Suppressor macrophage treated with lipopolysaccharide for 1 hour (primary cell): Measurements from ENCODE around the gene C6.
"Not testable (repeated sequence)": the region's sequence is repeated elsewhere in the genome, so short reads cannot be mapped to it uniquely, and the experiment has no call there.

Experiments
- DNase-seq, 3 donors: peaks; one replicate each; pipeline ENCODE4 v3.0.0-alpha.2; 2020 to 2022

Gene C6

DNA sequence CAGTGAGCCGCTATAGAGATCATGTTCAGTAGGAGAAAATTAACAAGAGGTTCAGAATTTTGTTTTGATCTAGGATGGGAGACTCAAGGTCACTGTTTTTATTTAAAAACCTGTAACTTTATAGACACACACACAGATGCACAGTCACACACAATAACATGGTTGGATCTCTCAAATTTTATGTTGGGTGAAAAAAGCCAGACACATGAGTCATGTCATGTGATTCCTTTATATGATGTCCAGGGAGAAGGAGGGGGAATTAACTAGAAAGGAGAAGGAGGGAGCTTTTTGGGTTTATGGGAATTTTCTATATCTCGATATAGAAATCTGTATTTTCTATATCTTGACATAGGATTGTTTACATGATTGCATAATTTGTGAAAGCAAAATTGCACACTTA, 17.1 kb downstream of the C6 start:
- no peak for DNase-seq

DNA sequence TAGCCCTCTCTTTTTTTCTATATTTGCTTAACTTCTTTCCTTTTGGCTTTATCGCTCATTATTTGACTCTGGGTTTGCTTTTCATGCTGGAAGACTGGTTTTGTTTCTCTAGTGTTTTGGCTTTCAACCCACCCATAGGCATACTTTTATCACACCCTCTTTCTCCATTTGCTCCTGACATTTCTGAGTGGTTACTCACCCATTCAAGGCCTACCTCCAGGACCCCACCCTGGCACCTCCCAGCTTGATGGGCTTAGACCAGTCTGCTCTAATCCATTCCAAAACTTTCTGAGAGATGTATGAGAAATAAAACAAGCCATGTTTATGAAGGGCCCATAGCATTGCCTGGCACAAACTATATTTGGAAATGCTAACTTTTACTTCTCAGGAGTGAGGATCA, 18.1 kb downstream of the C6 start:
- no peak for DNase-seq

DNA sequence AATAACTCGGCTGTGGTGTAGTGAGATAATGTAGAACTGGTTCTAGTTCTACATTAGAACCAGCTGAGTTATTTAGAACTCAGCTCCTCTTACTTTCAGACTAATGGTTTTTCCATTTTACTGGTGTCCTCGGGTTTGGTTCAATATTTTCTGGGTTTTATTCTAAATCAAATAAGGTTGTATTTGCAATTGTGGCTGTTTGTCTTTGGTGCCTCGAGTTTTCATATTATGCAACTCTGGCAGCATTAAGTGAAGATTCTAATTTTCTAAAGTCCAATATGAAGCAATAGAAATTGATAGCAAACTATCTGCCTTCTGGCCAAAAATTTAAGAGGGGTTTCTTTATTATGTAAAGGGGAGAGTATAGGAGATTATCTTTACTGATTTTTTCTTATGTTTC, 19.0 kb downstream of the C6 start:
- DNase-seq = no peak

DNA sequence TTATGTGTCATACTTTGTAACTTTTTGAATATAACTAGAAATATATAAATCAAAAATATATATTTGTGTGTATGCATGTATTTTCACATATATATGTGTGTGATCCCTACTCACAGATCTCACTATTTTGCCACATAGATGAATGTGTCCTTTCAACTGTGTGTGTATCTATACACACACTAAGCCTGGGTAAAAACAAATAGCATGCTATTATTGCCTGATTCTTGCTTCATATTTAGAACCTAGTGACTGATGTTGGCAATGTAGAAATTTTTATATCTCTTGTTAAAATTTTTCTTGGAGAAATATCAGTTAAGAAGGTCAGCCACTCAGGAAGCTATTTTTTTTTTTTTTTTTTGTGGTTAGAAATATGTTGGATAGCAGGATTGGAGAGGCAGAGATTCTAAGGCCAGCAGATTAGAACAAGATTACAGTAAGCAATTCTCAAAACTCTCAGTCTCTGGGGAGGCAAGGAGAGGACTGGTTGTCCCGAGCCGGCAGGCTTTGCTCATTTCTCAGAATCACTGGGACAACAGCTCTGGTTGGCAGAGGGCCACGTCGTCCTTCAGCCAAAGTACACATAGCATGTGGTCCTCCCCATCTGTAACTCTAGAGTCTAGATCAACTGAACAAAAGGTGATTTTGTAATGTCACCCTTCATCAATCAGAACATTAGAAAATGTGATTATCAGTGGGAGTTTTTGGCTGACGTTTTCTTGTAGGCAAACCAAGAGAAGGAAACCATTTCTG, 19.7 kb downstream of the C6 start:
- no peak for DNase-seq

DNA sequence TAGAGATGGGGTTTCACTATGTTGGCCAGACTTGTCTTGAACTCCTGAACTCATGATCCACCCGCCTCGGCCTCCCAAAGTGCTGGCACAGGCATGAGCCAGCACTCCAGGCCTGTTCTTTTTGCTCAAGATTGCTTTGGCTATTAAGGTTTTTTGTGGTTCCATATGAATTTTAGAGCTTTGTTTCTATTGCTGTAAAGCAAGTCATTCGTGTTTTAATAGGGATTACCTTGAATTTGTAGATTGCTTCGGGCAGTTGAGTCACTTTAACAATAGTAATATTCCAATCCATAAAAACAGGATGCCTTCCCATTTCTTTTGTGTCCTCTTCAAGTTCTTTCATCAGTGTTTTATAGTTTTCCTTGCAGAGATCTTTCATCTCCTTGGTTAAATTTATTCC, 22.1 kb downstream of the C6 start:
- DNase-seq = no peak

DNA sequence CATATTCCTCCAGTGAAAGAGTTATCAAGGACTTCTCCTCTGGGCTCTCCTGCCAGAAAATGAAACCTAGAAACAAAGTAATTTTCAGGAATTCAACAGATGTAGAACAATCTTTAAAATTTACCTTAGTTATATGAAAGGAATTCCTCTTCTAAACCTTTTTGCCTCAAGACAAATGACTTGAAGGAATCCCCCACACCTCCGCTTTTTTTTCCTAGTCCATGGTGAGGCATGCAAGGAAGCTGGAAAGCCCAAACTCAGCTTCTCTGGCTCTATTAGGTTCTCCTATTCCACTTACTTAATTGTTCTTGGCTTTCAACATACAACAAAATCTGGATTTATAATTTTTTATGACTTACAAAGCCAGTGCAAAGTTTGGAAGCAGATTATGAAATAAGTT, 27.2 kb downstream of the C6 start:
- no peak for DNase-seq

DNA sequence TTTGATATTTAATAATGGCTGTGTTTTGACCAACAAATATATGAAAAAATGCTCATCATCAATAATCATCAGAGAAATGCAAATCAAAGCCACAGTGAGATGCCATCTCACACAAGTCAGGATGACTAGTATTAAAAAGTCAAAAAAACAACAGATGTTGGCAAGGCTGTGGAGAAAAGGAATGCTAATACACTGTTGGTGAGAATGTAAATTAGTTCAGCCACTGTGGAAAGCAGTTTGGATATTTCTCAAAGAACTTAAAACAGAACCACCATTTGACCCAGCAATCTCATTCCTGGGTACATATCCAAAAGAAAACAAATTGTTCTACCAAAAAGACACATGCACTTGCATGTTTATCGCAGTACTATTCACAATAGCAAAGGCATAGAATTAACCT, 30.0 kb downstream of the C6 start:
- DNase-seq = not testable (repeated sequence)

DNA sequence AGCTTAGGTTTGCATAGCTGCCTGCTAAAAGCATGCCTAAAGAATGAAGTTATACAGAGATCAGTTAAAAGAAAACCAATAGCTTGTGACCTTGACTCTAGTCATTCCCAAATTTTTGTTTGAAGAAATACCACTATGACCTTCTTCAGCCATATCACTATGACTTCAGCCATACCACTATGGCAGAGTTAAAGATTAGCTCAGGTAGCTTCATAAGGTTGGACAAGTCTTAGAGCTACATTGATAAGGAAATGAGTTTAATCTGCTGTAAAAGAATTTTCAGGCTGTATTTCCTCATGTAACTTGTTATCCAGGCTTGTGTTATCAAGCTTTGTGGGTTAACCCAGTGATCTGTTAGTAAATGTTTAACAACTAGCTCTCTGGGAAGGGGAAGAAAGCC, 30.7 kb downstream of the C6 start:
- no peak for DNase-seq

DNA sequence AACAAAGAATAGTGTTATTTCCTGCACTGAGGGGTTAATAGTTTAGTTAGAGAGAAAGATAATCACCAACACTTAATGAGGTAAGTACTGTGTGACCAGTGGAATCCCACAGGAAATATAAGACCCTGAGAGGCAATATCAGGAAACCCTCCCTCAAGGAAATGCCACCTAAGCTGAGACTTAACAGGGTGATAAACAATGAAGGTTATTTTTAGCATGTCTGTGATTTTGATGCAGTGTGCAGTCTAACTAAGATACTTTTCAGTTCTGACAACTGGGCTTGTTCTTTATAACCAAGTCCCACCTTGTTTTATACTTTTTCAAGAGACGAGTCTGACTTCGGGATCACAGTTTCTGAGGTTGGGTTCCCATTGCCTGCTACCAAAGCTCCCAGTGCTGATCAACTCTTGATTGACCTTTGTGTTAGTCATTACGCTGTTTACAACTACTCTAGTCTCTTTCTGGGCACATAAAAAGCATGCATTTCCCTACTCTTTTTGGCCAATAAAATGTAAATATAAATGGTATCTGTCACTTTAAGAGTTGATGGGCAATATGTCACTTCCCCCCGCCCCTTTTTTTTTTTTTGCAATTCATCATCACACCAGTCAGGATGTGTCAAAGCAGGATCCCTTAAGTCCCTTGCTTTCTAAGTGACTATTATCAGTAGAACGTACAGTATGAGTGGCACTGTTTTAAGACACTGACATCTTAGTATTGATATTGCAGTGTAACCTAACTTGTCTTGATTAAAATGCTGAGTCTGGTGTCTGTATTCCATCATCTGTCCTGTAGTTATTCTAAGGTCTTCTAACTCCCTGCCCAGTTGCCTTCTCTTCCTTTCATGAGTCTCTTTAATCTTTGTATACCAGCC, 31.4 kb downstream of the C6 start:
- DNase-seq = no peak

DNA sequence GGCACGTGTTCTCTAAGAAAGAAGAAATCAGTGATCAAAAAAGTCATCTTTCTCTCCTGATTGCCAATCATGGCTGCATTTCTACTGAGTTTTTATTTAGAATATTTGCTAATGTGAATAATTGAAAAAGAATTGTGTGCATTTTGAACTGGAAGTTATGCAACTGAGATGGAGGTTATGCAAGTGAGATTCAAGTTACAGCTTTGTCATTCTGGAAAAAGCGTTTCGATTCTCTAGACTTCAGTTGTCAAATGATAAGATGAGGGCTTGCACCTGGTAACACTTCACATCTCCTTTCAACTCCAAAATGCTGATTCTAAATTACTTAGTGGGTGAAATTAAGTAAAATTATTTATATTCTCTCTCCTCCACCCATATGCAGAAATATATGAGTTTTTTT, 36.4 kb downstream of the C6 start:
- DNase-seq = no peak

DNA sequence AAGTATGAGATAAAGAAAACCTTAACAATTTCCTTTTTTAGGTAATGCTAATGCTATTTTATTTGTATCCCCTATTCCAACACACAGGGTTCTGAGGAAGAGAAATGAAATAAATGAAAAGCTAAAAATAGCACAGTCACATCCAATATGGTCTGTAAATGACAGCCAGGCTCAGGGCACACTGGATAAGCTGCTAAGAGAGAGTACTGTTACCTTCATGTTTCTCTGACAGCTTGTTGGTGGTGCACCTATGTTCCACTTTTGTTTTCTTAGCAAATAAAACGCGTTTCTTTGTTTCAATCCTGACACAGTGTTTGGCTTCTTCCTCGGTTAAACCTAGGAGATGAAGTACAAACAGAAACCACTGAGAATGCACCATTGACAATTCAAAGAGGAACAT, 41.3 kb downstream of the C6 start:
- DNase-seq = no peak

DNA sequence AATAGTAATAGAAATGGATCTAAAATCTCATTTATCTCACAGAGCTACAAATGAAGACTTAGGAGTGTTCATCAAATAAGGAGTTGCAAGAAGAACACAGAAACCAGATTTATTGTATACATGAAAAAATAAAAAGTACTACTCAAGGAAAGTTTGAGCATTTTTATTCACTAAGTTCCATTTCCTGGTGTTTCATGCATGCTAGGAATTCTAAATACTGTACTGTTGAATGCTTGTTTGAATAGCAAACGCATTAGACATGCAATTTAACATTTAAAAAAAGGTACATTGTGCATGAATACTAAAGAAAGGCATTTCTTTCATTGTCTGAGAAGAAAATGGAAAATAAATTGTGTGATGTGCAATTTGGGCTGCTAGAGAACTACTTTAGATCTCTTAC, 52.1 kb downstream of the C6 start:
- no peak for DNase-seq

DNA sequence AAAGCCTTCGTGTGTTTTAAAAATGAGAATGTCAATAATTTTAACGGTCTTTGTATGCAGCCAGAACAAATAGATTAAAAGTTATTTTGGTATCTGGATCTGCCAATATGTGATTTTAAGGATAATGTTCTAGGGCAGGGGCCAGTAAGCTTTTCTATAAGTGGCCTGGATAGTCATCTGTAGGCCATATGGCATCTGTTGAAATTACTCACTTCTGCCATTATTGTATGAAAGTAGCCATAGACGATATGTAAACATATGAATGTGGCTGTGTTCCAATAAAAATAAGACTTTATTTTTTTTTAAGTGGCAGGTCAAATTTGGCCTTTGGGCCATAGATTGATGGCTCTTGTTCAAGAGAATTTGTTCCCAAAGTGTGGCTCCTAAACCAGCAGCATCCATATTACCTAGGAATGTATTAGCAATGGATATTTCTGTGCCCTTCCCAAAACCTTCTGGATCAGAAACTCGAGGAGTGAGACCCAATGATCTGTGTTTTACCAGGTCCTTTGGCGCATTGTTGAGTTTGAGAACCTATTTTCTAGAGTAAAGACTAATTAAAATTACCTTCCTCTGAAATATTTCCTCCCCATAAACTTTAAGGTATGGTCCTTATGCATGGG, 55.9 kb downstream of the C6 start:
- no peak for DNase-seq

DNA sequence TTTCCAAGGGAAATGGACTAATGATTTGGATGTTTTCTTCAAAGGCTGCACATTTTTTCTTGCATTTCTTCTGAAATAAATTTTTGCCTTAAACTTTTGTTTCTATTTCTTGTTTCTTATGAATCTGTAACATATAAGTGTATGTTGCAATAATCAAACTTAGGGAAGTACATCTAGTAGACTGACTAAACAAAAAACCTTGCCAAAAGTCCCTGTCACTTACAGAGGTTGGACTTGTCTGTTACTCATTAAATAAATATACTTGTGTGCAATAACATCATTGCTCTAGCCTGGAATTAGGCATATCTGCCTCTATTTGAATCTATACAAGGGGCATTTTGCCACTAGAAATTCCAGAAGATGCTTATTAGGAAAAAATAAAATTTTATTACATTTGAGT, 56.6 kb downstream of the C6 start:
- no peak for DNase-seq

DNA sequence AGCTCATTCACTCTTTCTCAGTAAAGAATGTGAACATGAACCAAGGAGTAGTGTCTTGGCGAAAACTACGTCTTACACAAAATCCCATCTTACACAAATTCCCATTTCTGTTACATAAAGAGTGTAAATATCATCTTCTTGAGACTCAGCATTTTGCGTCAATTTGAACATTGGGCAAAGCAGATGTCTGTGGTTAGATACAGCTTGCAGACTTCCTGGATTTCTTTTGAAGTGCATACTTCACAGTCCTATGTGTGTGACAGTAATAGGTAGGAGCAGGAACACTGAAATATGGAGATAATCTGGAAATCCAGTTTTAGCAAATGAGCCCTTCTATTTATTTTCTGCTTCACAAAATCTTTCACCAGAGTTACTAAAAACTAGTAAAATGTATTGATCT, 58.8 kb downstream of the C6 start:
- DNase-seq = no peak

DNA sequence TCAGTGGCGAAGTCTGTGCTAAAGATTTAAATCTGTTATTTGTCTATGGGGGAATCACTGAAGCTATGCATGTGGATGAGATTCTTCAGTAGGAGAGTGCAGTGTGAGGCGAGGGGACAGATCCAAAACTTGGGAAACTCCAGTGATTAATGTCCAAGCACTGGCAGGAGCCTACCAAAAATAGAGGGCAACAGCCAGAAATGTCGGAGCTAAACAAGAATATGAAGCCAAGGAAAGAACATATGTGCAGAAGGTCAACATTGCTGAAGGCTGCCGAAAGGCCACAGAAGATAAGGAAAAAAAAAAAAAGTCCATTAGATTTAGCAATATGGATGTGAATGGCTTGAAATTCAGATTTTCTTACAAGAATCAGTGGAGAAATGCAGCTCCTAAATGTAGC, 61.8 kb downstream of the C6 start:
- no peak for DNase-seq

DNA sequence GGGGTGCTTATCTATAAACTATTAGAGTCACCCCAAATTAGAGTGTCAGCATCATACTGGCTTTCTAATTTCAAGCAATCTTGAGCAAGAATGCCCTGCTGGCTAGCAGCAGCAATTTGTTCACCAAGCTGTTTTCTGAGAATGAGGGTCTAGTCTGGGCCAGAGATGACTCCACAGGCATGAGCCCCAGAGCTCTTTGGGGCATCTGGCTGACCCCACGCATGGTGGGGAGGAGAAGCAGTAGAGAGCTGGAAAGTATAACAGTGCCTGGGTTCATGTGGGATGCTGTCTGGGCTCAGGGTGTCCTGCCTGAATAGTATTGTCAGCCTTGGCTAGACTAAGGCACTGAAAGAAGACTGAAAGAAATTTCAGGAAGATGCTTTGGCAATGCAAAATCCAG, 64.9 kb downstream of the C6 start:
- DNase-seq = no peak

DNA sequence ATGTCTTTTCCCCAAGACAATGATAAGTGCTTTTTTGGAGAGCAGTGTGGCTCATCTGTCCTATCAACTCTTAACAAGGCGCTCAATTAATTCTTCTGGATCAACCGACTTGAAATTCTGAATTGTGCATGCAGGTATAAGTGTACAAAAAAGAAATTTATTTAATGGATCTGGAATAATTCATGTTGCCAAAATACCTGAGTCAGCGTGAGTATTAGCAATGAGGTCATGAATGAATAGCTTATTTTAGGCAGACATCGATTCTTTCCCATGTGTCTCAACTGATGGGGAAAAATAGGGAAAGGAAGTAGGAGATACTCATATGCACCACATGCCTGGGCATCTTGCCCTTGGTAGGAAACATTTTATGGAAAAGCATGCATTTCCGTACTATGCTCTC, 68.0 kb downstream of the C6 start:
- DNase-seq = no peak

DNA sequence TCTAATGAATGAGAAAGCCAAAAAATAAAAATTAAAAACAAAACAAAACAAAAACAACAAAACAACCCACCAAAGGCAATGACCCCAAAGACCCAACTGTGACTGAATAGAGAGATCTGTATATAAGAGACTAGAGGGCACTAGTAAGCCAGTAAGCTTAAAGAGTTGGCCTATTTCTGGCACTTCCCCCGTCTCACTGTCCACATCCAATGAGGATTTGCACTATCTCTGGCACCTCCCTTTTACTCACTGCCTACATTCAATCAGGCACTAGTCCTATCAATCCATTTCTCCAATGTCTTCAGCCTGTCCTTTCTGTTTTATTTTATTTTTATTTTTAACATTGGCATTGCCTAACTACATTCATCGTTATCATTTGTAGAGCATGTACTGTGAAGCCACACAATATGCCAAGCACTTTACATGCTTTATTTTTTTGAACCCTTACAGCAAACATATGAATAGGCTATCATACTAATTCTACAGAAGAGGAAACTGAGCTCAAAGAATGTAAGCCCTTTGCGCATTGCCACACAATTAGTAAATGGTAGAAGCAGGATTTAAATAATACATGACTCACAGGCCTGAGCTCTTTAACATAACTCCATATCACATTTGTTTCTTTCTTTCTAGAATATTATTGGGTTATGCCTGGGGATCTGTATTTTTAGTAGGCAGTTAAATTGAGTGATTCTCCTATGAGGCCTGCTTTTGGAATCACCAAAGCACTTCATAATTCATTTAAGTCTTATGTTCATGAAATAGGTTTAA, 70.0 kb downstream of the C6 start:
- no peak for DNase-seq

DNA sequence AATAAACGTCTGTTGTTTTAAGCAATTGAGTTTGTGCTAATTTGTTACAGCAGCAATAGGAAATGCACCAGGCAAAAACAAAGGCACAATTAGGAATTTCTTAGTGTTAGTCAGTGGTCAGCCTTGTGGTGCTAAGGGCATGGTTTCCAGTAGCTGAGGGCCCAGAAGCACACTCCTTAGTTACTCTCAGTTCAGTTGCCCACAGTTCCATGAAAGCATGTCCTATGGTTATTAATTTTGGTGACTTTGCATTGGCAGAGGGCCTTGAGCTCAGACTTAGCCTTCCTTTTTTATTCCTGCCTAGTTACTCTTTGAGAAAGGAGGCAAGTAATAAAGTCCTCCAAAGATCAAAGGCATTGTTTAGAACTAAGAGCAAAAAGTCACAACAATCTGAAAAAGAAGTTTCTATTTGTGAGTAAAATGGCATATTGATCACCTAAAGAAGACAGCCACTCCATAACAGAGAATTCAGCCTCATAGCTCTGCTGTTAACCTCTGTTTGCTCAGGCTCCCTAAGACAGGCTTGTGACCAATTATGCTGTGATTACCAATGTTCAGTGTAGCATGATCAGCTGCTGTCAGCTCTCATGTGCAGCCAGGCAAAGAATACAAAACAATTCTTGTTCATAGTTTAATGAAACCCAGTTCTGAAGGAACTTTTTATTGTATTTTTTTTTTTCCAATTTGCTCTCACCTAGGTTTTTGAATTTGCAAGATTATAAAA, 85.2 kb downstream of the C6 start:
- DNase-seq = no peak

DNA sequence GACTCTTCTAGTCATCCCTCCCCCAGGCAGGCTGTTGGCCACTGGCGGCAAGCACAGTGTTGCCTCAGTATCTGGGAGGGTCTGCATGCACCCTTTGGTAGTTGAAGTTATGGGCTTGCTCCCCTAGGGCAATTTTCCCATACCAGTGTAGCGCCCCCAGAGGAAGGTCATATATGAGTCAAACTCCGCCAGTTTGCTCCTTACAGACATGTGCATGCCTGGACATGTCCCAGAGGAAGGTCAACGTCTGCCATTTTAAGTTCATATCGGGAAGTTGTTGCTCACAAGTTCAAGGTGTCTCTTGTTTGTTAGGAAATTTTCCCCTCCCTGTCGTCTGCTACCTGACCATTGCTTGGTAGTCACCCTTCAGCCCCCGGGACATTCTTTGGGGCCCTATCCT, 90.9 kb downstream of the C6 start:
- no peak for DNase-seq

DNA sequence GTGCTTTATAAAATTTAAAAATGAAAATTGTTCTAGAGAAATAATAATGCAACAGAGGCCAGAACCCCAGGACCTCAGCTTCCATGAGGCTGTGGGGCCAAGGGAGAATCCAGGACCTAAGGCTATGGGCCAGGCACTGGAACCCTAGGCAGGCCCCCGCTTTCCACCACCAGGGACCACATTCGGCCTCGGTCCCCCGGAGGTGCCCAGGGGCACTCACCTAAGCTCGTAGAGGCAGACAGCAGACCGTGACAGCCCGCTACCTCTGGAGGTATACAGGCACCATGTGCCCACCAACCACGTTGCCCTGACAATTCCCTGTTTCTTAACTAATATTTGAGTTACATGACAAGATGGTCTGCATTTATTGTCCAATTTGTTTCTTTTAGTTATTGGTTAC, 92.7 kb downstream of the C6 start:
- no peak for DNase-seq

DNA sequence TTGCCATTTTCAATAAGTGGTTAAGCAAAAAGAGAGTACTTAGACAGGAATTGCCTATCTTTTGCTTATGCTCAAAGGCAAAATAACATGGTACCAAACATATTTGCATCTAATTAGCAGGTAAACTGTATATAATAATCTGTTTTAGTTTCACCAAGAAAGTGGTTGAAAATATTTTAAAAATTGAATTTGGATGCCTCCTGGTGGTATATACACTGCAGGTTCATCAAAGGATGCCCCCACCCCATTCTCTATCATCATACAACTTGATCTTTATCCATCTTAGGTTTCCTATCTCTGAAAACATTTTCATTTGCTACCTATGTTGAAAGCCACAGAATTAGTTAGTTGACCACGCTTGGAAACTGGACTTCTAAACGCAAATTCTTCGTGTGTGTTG, 95.2 kb downstream of the C6 start:
- DNase-seq = no peak
